ENCODE results near the gene SETDB1. TPM values are rescaled to one million over a fixed set of nuclear protein-coding genes. Genes with fewer than 3 reads are reported as not detected.
A peak's percentile ranks its signal among the peaks of the same experiment; 100 is the strongest.

The SETDB1 gene
- total and polyA plus RNA-seq, 2 of the 8 experiments (the other 6 are each of a cell fraction or from before 2014, with no cell fraction given): 27.5 to 48.8 TPM

DNA sequence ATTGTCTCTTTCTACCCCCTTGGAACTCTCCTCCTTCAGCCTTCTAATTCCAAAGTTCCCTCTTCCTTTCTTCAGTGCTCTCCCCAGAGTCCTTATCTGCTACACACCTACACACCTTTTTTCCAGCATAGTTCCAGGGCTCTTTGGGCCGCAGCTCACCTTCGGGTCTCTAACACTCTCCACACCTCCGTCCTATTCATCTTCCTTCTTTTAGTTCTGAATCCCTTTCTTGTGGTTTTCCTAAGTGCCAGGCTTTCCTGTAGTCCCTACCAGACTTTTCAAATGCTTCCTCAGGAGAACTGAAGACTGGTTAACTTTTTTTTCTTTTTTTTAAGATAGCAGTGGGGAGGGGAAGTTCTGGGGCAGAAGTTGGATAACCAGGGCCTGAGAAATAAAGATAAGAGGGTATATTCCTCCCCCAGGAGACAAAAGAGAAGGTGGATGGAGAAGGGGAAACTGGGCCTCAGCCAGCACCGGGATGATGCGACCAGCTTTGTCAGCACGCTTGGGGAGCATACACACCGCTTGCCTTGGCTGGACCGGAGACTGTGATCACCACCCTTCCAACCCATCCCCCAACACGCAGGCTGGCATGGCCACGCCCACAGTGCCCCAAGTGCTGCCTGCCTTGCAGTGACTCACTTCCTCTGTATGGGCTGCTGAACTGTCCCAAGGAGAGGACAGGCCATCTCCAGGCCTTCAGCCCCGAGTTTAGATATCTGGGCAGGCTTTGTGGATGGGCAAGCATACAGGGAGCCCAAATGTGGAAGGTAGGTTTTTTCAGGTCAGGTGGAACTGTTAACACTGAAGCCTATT lies 50.9 kb downstream of the SETDB1 start:
- Histone ChIP-seq H2AK5ac (ENCODE audit: low read depth, low read length) (peak overlapping the region; percentile 92; the same call in 1 of the 2 replicates), H4K5ac (ENCODE audit: insufficient read length, low read depth, low read length) (peak overlapping the region; percentile 7), H3K27ac (ENCODE audit: low read depth, low read length) (peak overlapping the region; percentile 28; the same call in 1 of the 2 replicates), H3K4me2 (ENCODE audit: insufficient read depth in 1 of 2, low read depth in 2 of 2, low read length in 2 of 2) (peak overlapping the region; percentile 37 to 83; a peak in 3 of 4 replicates), H3K18ac (ENCODE audit: extremely low read depth, low read length) (peak overlapping the region; percentile 57), H2BK120ac (replicated peaks; ENCODE audit: low read depth, low read length) (no peak overlapping the region), H3K14ac (ENCODE audit: insufficient read length) (no peak overlapping the region), H3K4ac (replicated peaks; ENCODE audit: insufficient read length, low read depth, low read length) (no peak overlapping the region), H3K23ac (ENCODE audit: insufficient read length) (no peak overlapping the region), H4K20me1 (replicated peaks in 1 of 2; ENCODE audit: control insufficient read depth in 1 of 2, insufficient read depth in 2 of 2, low read length in 2 of 2) (peaks cover 4 to 7% of the 10 kb centered on the region in 2 experiments), H2AFZ (ENCODE audit: low read length) (no peak overlapping the region), H3K9ac (replicated peaks in 1 of 4; ENCODE audit: extremely low read depth in 1 of 4, low read depth in 3 of 4, low read length in 3 of 4) (no peak overlapping the region; a peak in 2 of 7 replicates), H4K91ac (replicated peaks; ENCODE audit: insufficient read length, low read length) (peak overlapping the region; percentile 61), H3K27me3 (replicated peaks in 1 of 4; ENCODE audit: control insufficient read depth in 3 of 4, extremely low read depth in 1 of 4, insufficient read depth in 3 of 4, low read length in 3 of 4) (no peaks in the 10 kb centered on the region), H2BK20ac (ENCODE audit: low read length) (peak overlapping the region; percentile 86; the same call in 1 of the 2 replicates), H3K56ac (replicated peaks; ENCODE audit: insufficient read length, low read depth, low read length) (no peak overlapping the region), H4K8ac (ENCODE audit: extremely low read depth, insufficient read depth, low read length) (no peak overlapping the region), H2BK15ac (ENCODE audit: low read length) (peak overlapping the region; percentile 75; the same call in 1 of the 2 replicates), H3K79me1 (ENCODE audit: low read depth, low read length) (peaks cover 4% of the 10 kb centered on the region; the same call in 1 of the 2 replicates), H3K9me3 (ENCODE audit: insufficient read depth in 2 of 2, low read depth in 1 of 2, low read length in 1 of 2) (no peaks in the 10 kb centered on the region), H2BK12ac (ENCODE audit: low read depth, low read length) (peak overlapping the region; percentile 94; the same call in 1 of the 2 replicates), H3K23me2 (ENCODE audit: low read depth, low read length) (peaks cover 12% of the 10 kb centered on the region), H3K4me1 (replicated peaks in 1 of 4; ENCODE audit: control insufficient read depth in 3 of 4, insufficient read depth in 4 of 4, low read length in 3 of 4) (peaks cover 18 to 45% (median 40%) of the 10 kb centered on the region in 4 experiments), H3K79me2 (ENCODE audit: control insufficient read depth in 1 of 2, insufficient read depth in 2 of 2, low read length in 2 of 2) (peaks cover 6 to 24% of the 10 kb centered on the region in 2 experiments; a peak in 3 of 4 replicates), H3K36me3 (ENCODE audit: control insufficient read depth in 2 of 4, insufficient read depth in 4 of 4, low read length in 3 of 4) (no peaks in the 10 kb centered on the region), H2BK5ac (ENCODE audit: low read depth, low read length) (peak overlapping the region; percentile 79), H3K4me3 (ENCODE audit: extremely low read depth in 1 of 4, insufficient read depth in 2 of 4, low read depth in 3 of 4, low read length in 4 of 4) (peak overlapping the region in 1 of 4 experiments; percentile 22; a peak in 2 of 8 replicates)
- DNase-seq (ENCODE audit: low read depth in 1 of 2, low spot score in 2 of 2) (peak in 1 of 2 experiments; percentile 82), FAIRE-seq (no peak)
- WGBS, 2 experiments (ENCODE audit: extremely low coverage in 1 of 2, insufficient coverage in 1 of 2, insufficient read length in 1 of 2, insufficient replicate concordance in 2 of 2, low coverage in 1 of 2, low lambda C conversion rate in 2 of 2, missing lambda C conversion rate in 1 of 2): 71% methylated on average over 11 of the region's 11 CpGs; no CpG with 5 or more reads in 1 of the 2 experiments
- POLR2A ChIA-PET (ENCODE audit: partially characterized antibody): interaction anchor here (0.8 to 10.5 kb wide), 8 partner anchors 8 to 71 kb away, joined by 3 to 133 read pairs (median 8); partner anchors contain the start of genes ANXA9 and C1orf56
- CTCF ChIA-PET (ENCODE audit: partially characterized antibody): interaction anchor here (0.6 to 14.5 kb wide), 13 partner anchors 8 to 608 kb away, joined by 3 to 183 read pairs (median 5); partner anchors contain the start of gene MINDY1
- TF ChIP-seq TEAD4 (IDR thresholded peaks at IDR 0.05; ENCODE audit: low read depth, low read length) (0 out of 2 replicates have a peak, but pooled peaks have one; percentile 5), YY1 (IDR thresholded peaks at IDR 0.05; ENCODE audit: low read depth, low read length) (0 out of 2 replicates have a peak, but pooled peaks have one; percentile 18), ASH2L (IDR thresholded peaks at IDR 0.05; ENCODE audit: low read length) (no peak), SP1 (IDR thresholded peaks at IDR 0.05; ENCODE audit: low read depth, low read length) (peak; percentile 62; the same call in 1 of the 2 replicates), TBP (IDR thresholded peaks at IDR 0.05; ENCODE audit: low read depth, low read length) (no peak), CHD1 (IDR thresholded peaks at IDR 0.05; ENCODE audit: low read depth, low read length) (no peak), TAF7 (optimal IDR thresholded peaks at IDR 0.05; ENCODE audit: borderline replicate concordance, low read depth, low read length) (no peak), SIX5 (IDR thresholded peaks at IDR 0.05; ENCODE audit: low read depth, low read length) (no peak), EGR1 (IDR thresholded peaks at IDR 0.05; ENCODE audit: borderline replicate concordance, low read depth, low read length) (no peak), GTF2F1 (IDR thresholded peaks at IDR 0.05; ENCODE audit: borderline replicate concordance, low read depth, low read length) (no peak)
- TF ChIP-seq, protein P1, sequence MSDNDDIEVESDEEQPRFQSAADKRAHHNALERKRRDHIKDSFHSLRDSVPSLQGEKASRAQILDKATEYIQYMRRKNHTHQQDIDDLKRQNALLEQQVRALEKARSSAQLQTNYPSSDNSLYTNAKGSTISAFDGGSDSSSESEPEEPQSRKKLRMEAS (IDR thresholded peaks at IDR 0.05): 0 out of 2 replicates have a peak, but pooled peaks have one; percentile 23

Measured in H1 (cell line).